ENCODE data around the gene SIPA1L2. TPM values are rescaled to one million over a fixed set of nuclear protein-coding genes. Genes with fewer than 3 reads are reported as not detected.

SIPA1L2 gene
- 10 to 100 TPM in 11 of 12 donors, not detected in 1; 22.6 to 46.9 (median 31.7) TPM for polyA plus RNA-seq (ENCODE audit: insufficient read length in 12 of 12)
- long read RNA-seq, donor 1, transcript SIPA1L2-205 (2 exons, 507 nt): major isoform, 6 of 6 reads
- long read RNA-seq, donor 1, partial matches to known transcripts: 0 of 6 reads
- long read RNA-seq, donor 1, other reads (novel, unspliced or antisense): 0 of 6 reads
- long read RNA-seq, donor 2: 0 reads
- long read RNA-seq, donor 3, partial matches to known transcripts: 0 of 1 reads
- long read RNA-seq, donor 3, other reads (novel, unspliced or antisense): 0 of 1 reads
- long read RNA-seq, donor 4, partial matches to known transcripts: 0 of 1 reads
- long read RNA-seq, donor 4, other reads (novel, unspliced or antisense): 0 of 1 reads
- long read RNA-seq, donor 5, full-length matches to known transcripts: 1 of 7 reads
- long read RNA-seq, donor 5, partial matches to known transcripts: 6 of 7 reads
- long read RNA-seq, donor 5, other reads (novel, unspliced or antisense): 0 of 7 reads
- long read RNA-seq, donor 6, partial matches to known transcripts: 0 of 2 reads
- long read RNA-seq, donor 6, other reads (novel, unspliced or antisense): 0 of 2 reads
- long read RNA-seq, donor 7: 0 reads
- long read RNA-seq, donor 8, partial matches to known transcripts: 15 of 16 reads
- long read RNA-seq, donor 8, other reads (novel, unspliced or antisense): 0 of 16 reads
- long read RNA-seq, donor 9: 0 reads
- long read RNA-seq, donor 10, partial matches to known transcripts: 0 of 3 reads
- long read RNA-seq, donor 10, other reads (novel, unspliced or antisense): 0 of 3 reads
- long read RNA-seq, donor 11, partial matches to known transcripts: 0 of 1 reads
- long read RNA-seq, donor 11, other reads (novel, unspliced or antisense): 0 of 1 reads

DNA sequence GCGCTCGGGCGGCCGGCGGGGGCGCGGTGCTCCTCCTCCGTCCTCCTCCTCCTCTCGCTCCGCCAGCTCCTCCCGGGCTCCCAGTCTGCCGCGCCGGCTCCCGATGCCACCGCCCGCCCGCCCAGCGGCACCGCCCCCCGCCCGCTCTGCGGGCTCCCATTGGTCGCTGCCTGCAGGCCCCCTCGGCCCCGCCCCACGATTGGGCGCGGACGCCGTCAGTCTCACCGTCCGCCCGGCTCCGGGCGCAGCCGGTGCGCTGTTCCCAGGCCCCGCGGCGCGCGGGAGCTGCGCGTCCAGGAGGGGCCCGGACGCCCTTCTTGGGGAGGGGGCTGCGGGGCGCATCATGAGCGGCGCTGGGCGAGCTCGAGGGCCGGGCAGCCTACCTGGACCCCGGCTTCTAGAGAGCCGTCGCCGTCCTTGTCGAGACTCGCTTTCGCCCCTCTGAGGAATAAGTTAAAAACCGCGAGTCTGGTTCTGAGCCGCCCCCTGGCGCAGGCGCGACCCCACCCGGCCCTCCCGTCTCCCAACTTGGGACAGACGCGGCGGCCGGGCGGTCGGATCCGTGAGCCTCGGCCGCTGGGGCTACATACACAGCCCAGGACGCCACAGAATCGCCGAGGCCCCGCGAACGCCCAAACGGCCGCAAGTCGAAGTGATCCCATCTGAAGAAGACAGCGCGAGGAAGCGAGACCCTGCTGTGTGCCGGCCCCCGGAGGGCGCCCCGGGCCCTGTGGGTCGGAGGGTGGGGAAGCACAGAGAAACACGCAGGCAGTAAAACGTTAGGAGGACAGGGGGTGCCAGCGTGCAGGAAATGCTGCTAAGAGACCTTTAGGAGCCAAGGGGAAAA is at the start of gene SIPA1L2:
Gene SIPA1L2 (minus strand): TSS at position 87 of the 847 bp plus-strand sequence. CDS start 114,794 bp downstream, outside the sequence.
- DNase-seq: peak; percentile 93

DNA sequence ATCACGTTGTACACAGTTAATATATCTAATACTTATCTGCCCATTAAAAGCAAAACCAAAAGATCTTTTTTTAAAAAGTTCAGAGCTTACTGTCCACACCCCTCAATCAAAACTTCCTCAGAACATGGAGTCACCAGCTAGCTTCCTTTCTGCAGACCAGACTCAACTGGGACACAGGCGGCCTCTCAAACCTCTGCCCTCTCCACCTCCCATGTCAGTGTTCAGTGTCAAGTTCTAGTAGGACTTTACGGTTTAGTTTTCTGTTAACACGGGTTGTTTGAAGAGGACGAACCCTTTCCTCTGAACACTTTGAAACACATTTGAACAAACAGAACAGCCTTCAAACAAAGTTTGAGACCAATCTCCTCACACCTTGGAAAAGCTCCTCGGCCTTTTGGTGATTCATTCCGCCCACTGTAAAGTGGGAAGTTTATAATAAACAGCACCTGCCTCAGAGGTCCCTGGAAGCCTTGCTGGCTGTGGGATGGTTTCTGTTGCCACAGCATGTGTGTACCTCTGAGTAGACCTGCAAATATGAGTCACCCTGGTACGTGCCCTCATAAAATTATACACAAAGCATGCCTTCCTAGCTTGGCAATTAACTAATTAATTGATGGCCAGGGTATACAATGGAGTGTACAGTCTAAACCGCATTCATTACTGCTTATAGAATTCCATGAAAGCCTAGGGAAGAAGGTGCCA is 48.4 kb upstream of the SIPA1L2 start:
- no peak for DNase-seq

DNA sequence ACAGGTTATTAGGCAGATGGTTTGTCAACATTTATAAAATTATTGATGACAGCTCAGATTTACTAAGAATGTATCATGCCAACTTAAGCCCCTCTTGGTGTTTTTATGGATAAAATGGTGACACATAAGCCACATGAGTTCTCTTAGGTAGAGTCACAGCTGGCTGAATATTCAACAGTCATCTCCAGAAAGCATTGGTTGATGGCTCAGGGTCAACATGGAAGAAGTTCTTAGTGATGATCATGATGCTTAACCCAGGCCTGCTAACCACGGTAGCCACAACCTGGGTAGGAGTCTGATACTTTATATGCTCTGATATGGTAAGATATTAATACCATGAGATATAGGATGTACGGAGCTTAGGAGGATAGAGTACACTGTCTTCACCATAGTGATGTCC is 46.4 kb upstream of the SIPA1L2 start:
- no peak for DNase-seq

GRCh38 chr1:232675898-232676297 is 46.0 kb upstream of the SIPA1L2 start:
- DNase-seq: no peak

GRCh38 chr1:232675260-232675659 is 45.3 kb upstream of the SIPA1L2 start:
- no peak for DNase-seq

GRCh38 chr1:232673256-232673655 is 43.3 kb upstream of the SIPA1L2 start:
- no peak for DNase-seq

DNA sequence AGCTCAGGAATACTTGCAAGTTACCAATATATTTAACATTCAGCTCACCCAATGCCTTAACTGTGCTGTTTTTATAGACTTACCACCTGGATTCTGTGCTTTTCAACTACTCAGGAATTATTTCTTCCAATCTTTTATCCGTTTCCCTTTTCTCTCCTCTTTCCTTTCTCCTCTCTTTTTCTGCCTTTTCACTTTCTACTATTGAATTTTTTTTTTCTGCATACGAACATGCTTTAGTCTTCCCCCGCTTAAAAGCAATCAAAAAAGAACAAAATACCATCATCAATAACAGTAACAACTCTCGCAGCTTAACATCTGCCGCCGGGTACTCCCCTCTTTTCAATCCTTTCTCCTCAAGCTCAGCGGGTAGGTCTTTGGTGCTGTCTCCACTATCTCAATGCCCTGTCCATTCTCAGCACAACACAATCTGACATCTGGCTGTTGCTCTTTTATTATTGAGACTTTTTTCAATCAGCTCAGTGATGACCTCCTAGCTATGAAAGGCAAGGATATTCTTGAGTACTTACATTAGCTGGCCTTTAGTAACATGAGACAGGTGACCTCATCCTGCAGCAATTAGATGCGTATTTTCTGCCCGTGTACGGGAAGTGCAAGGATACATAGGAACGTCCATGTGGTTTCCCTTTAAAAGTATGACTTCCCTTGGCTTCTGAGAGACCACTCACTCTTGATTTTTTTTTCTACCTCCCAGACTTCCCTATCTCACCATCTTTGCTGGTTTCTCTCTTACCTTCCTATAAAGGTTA is 40.2 kb upstream of the SIPA1L2 start:
- DNase-seq: no peak

GRCh38 chr1:232667778-232668165 is 37.8 kb upstream of the SIPA1L2 start:
- DNase-seq: peak; percentile 66

DNA sequence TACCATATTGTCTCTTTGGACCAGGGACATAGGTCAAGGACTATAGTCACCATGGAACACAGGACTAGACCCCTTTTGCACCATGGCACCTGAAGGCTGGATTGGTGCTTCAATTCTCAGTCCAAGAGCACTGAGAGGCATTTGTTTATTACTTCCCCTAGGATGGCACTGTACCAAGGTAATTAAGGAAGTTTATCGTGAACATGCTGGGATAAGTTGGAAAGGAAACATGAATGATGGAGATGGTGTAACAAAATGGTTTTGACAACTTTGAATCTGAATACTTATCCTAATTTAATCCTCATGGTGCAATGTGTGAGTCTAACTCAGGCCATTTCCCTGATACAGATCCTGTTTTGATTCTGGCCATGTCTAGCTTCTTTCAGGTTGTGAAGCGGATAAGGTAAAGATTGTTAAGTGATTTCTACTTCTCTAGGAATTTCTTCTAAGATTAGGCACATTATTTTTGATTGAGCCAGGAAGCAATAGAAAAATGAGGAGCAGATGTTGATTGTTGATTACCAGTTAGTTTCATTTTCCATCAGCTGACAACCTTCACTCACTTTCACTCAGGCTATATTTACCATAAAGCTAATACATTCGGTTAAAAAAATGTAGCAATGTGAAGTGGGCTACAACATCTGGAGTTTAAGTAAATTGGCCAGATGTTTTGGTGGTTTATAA is 37.3 kb upstream of the SIPA1L2 start:
- no peak for DNase-seq

DNA sequence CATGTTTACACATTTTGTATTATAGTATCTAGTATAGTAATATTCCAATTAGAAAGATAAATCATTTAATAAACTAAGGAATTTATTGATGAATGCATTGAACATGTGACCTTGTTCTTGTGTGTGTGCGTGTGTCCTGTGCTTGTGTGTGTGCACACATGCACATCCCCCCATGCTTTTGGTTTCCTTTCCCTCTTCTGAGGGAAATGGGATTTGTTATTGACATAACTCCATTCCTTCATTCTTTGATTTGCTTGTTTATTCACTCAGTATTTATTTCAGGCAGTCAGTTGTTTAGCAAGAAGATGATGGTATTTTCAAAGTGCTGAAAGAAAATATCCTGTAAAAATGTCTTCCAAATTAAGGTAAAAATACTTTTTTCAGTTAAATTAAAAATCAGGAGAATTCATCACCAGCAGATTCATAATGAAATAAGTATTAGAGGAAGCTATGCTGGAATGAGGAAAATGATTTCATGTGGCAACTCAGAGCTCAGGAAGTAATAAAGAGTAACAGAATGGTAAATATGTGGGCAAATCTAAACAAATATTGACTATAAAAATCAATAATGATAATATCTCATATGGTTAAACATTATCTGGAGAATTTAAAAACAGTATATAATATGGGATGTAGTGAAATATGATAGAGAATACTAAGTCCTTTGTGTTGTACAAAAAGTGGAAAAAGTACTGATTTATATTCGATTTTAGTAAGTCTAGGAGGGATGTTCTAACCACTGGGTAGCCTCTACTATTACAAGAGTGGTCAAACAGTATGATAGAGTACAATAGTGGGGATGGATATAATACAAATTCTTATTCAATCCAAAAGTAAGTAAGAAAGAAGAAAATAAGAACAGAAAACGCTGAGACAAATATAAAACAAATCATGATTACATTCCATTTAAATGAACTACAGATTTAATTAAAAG is 35.2 kb upstream of the SIPA1L2 start:
- DNase-seq: no peak

DNA sequence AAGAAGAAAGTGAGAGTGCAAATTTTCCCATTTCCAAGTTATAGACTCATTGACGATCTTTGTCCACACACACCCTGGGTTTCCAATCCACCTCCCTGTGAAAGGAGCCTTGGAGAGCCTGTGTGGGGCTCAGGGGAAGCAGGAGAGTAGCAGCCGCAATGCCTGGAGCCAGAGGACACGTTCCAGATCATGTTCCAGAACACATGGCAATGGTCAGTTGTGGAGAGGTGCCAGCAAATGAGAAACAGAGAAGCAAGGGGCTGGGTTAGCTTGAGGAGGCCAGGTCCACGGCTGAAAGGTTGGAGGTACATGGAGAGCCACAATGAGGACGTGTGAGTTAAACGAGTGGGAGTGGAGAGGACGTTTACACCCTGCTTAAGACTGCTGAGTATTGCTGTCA is 33.0 kb upstream of the SIPA1L2 start:
- DNase-seq: no peak

GRCh38 chr1:232658386-232658785 is 28.5 kb upstream of the SIPA1L2 start:
- peak; percentile 41 for DNase-seq

DNA sequence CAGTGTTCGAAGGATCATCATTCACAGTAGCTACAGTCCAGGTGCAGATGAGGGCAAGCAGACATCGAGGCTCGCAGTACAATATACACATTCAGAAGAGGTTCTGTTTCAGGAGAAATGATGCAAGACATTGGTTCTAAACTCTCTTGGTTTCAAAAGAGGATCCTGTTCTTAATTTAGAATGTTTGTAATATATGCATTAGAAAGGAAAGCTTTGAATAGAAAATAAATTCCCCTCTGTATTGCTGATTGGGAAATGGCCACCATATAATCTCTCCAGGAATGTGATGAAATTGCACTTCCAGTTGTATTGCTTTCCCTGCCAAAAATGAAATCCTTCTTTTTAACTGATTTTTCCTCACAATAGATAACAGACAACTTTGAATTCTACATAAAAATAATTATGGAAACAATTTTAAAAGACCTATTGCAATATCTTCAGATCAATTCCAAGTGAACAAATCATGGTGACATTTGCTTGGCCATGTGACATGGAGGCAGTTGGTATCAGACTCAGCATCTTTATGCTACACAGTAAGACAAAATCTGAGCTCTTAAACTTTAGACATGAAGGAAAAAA is 27.6 kb upstream of the SIPA1L2 start:
- peak; percentile 19 for DNase-seq

- no peak for DNase-seq
These were observed 25.8 kb upstream of the SIPA1L2 start for GRCh38 chr1:232655746-232656085.

DNA sequence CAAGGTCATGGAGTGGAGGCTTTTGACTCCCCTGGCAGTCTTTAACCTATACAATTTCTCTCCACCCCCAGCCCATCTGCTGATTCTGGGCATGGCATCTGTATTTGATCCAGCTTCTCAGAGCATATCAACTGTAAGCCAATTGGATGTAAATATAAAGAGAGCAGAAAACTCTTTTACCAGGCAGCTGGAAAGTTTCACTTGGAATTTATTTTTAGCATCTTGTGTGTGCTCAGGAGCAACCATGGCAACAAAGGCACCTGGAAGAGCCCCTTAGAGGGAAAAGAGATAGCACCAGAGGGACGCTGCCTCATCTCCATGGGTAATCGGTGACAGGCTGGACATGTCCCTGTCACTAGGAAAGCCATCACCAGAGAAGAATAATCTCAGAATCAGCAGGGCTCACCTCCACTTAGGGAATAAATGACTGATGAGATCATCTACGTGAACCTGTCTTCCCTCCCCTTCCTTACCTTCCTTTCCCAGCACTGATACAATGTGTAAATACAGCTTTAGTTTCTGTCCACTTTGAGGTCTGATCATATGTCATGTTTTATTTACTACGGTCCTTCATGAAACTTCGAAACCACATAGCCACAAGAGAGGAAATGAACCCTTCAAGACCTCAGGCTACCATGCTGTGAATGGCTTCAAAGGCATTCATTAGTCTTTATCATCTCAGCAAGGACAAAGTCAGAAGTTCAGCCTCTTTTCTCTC is 25.3 kb upstream of the SIPA1L2 start:
- DNase-seq: peak; percentile 29

DNA sequence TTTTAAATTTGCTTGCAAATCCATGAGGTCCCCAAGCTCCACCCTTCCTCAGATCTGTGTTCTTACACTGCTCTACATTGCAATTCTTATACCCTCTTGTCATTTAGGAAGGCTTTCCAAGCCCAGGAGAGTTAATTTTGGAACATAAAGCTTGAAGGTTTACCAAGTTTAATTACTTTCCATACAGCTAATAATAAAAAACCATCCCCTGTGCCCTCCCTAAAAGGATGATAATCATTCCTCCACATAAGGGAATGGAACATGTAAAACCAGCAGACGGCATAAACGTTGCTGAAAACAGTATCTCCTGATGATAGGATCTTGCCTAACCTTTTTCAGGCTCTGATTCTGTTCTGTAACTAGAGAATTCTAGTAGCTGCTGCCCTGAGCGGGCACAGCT is 23.9 kb upstream of the SIPA1L2 start:
- DNase-seq: no peak

GRCh38 chr1:232650845-232651244 is 20.9 kb upstream of the SIPA1L2 start:
- no peak for DNase-seq

DNA sequence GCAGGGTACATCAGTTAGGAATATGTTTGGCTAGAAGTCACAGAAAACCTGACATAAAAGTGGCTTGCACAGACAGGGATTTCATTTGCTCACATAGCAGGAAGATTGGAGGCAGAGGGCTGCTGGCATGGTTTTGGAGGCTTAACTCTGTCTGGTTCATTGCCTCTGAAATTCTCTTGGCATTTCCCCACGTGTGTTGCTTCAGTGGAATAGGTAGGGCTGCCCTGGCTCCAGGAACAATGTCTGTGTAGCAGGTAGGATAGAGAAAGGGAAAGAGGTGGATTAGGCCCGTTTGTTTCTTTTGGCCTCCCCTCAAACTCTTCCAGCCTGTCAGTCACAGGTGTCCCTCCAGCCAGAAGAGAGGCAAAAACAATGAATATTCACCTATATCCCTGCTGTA is 20.5 kb upstream of the SIPA1L2 start:
- DNase-seq: no peak

Data from muscle of arm (tissue), 14 donors.